NCI-H1694 treated with DMSO at 0.1 percent for 48 hours (cell line): ENCODE results near the gene CELF5.
A peak's percentile ranks its signal among the peaks of the same experiment; 100 is the strongest.
"Not testable (repeated sequence)": the region's sequence is repeated elsewhere in the genome, so short reads cannot be mapped to it uniquely, and the experiment has no call there.

Experiments
- DNase-seq: peaks from one replicate; lab custom pipeline; 2025; lab: John Stamatoyannopoulos, UW

The CELF5 gene

DNA sequence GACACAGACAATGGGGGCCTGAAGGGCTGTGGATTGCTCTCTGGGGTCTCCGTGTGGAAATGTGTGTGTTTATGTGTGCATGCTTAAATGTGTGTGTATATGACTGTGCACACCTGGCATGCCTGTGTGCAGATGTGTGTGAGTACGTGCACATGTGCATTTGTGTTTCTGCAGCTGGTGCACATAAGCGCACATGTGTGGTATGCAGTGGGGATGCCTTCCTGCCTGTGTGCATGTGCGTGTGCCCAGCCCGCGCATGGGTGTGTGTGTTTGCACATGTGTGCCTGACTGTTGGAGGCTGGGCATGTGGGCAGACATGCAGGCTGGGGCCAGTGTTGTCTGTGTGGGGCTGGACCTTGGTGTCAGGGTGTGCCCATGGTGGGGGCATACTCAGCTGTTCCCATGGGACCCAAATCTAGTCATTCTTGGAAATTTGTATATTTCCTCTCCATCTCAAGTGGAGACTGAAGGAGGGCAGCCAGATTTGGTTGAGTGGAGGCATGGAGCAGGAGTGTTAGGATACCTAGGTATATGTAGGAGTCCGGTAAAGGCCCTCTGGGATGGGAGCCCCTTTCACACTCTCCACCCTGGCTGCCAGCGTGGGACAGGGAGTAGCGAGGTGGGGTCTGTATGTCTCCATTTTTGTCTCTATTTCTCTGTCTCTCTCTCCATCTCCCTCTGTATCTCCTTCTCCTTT, 49.9 kb downstream of the CELF5 start:
- DNase-seq: no peak

DNA sequence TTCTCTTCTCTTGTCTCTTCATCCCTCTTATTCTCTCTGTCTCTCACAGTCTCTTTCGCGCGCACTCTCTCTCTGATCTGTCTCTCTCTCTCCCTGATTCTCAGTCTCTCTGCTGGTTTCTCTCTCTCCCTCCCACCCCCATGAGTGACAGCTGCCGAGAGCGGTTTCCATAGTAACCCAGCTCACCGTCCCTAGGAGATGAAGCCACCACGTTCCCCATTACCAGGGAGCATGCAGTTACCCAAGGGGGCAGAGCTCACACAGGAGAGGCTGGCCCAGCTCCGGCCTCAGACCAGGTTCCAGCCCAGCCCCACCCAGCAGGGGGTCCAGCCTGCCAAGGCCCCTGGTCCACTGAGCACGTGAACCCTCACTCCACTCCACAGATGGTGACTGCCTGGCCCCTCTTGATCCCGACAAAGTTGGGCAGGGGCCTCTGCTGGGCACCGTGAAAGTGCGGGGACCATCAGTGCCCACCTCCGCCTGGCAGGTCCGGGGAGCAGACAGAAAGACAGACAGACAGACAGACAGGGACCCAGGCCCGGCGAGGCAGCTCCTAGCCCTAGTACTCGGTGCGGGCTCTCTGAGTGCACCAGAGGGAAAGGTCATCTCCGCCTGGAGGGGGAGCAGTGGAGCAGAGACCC, 50.6 kb downstream of the CELF5 start:
- DNase-seq: peak; percentile 42

GRCh38 chr19:3275583-3276340, 51.3 kb downstream of the CELF5 start:
- peak; percentile 48 for DNase-seq

DNA sequence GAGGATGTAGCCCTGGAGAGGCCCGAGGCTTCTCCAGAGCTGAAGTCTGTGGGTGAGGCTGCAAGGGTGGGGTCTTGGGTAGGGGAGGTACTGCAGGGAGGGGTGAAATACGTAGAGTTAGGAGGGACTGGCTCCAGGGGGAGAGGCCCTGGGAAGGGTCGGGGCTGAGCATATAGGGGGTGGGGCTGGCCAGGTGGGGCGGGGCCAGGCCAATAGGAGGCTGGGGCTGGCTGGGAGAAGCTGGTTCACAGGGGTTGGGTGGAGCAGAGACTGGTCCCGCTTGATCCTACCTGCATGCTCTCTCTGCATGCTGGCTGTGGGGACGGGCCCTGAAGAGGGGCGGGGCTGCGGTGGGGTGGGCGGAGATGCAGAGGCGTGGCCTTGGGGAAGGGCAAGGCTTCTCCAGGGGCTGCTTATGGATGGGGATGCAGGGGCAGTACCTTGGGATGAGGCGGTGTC, 51.9 kb downstream of the CELF5 start:
- no peak for DNase-seq

GRCh38 chr19:3277649-3278048, 53.2 kb downstream of the CELF5 start:
- DNase-seq: no peak

GRCh38 chr19:3278294-3278693, 53.8 kb downstream of the CELF5 start:
- no peak for DNase-seq

DNA sequence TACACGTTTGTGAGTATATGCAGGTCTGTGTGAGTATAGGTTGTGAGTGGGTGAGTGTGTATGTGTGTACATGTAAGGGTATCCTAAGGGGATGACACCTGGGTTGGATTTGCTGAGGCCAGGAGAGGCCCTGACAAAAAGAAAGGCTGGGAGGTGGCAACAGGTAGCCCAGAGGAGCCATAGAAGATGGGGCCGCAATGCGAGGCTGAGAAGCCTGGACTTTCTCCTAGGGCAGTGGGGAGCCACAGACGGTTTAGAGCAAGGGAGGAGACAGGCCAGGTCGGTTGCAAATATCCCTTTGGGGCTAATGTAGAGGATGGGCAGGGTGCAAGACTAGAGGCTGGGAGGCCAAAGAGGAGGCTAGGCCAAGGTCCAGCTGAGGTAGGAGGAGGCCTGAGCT, 54.3 kb downstream of the CELF5 start:
- DNase-seq: no peak

DNA sequence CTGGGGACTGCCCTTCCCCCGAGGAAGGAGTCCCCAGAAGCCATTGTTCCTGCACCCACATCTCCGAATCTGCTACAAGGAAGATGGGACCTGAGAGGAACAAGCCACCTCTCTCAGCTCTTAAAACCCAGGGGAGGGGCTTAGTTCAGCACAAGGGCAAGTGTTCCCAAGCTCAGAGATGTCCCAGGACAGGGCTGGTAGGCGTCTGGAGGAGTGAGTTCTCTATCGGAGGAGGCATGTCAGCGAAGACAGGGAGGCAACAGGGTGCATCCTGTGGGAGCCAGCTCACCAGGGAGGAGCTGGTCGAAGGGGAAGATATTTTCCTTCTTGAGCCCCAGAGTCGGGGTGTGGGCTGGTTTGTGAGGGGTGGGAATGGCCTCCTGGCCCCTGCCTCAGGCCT, 54.8 kb downstream of the CELF5 start:
- no peak for DNase-seq

DNA sequence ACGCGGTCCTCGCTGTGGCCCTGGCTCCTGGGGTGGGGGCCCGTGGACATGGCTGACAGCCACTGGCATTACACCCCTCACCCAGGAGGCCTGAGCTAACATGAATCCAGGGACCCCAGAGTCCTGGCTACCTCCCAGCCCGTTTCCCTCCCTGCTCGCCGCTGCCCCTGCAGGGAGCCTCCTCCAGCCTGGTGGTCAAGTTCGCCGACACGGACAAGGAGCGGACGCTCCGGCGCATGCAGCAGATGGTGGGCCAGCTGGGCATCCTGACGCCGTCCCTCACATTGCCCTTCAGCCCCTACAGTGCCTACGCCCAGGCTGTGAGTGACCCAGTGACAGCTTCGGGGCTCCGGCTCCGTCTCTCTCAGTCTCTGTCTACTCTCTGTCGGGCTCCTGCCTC, 56.6 kb downstream of the CELF5 start:
- DNase-seq: no peak

DNA sequence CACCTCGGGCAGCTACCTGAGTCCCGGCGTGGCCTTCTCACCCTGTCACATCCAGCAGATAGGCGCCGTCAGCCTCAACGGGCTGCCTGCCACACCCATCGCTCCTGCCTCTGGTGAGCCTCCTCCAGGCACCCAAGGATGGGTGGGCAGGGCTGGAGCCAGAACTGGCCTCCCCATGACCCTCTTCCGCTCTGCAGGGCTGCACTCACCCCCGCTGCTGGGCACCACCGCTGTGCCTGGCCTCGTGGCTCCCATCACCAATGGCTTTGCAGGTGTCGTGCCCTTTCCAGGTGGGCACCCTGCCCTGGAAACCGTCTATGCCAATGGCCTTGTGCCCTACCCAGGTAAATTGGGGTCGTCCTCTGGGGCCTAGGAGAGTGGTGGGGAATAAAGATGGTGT, 57.7 kb downstream of the CELF5 start:
- DNase-seq: no peak

GRCh38 chr19:3282564-3282963, 58.1 kb downstream of the CELF5 start:
- DNase-seq: no peak

- DNase-seq: no peak
Observed at GRCh38 chr19:3283246-3283751, 58.8 kb downstream of the CELF5 start.

DNA sequence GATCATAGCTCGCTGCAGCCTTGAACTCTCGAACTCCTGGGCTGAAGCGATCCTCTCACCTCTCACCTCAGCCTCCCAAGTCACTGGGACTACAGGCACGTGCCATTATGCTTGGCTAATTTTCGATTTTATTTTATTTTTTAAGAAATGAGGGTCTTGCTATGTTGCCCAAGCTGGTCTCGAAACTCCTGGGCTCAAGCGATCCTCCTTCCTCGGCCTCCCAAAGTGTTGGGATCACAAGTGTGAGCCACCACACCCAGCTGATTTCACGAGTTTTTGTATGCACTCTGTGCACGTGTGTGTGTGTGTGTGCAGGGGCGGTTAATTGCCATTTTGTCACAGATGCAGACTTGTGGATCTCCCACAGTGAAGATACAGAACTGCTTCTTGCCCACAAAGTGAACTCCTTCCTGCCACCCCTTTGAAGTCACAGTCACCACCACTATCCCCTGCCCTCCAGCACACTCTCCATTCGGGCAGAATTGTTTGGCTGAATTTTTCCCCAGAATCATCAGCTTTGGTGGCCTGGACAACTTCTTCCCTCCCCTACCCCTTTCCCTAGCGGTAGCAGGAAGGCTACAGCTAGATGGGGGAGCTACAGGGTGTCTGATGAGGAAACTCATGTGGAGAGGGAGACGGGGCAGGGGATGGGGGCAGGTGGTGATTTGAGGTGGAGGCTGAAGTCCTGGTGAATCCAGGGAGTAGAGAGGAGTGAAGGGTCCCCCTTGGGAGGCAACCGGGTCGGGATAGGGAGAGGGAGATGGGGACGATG, 59.6 kb downstream of the CELF5 start:
- no peak for DNase-seq

- DNase-seq: no peak
Observed at GRCh38 chr19:3284759-3285646, 60.5 kb downstream of the CELF5 start.

GRCh38 chr19:3285647-3286176, 61.3 kb downstream of the CELF5 start:
- no peak for DNase-seq

GRCh38 chr19:3287814-3288213, 63.4 kb downstream of the CELF5 start:
- no peak for DNase-seq

DNA sequence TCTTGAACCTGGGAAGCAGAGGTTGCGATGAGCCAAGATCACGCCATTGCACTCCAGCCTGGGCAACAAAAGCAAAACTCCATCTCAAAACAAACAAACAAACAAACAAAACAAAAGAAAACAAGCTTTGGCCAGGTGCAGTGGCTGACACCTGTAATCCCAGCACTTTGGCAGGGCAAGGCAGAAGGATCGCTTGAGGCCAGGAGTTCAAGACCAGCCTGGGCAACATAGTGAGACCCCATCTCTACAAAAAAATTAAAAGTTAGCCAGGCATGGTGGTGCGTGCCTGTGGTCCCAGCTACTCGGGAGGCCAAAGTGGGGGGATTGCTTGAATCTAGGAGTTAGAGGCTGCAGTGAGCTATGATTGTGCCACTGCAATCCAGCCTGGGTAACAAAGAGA, 64.0 kb downstream of the CELF5 start:
- not testable (repeated sequence) for DNase-seq

- no peak for DNase-seq
Observed at GRCh38 chr19:3289971-3290569, 65.6 kb downstream of the CELF5 start.

DNA sequence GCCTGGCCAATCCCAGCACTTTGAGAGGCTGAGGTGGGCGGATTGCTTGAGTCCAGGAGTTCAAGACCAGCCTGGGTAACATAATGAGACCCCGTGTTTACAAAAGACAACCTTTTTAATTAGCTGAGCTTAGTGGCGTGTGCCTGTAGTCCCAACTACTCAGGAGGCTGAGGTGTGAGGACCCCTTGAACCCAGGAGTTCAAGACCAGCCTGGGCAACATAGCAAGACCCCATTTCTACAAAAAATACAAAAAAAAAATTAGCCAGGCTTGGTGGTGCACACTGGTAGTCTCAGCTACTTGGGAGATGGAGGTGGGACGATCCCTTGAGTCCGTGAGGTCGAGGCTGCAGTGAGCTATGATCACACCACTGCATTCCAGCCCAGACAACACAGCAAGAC, 66.4 kb downstream of the CELF5 start:
- not testable (repeated sequence) for DNase-seq

GRCh38 chr19:3291644-3292043, 67.2 kb downstream of the CELF5 start:
- no peak for DNase-seq
